Body of pancreas (tissue), 4 donors: ENCODE data around the gene CARD6. TPM values are rescaled to one million over a fixed set of nuclear protein-coding genes. Genes with fewer than 3 reads are reported as not detected.
"Not testable (repeated sequence)": the region's sequence is repeated elsewhere in the genome, so short reads cannot be mapped to it uniquely, and the experiment has no call there.

Experiments
- ATAC-seq: fragments of 150-250 bp; one replicate; pipeline ENCODE4 v1.9.1; 2016
- DNase-seq, 4 donors: peaks; one replicate each; pipeline ENCODE4 v3.0.0-alpha.2; 2019
- H3K27ac ChIP-seq, 4 donors: fragments of 200-600 bp; sonication (generic); 1 replicate in 3 of 4; 2 replicates in 1 of 4; pipeline versions ENCODE4 v1.5.1 to v1.6.1; 2016 to 2019; ENCODE audit warnings: mild to moderate bottlenecking in 1 of 4, mixed read lengths in 1 of 4, moderate library complexity in 1 of 4
- H3K27me3 ChIP-seq, 2 donors: fragments of 200-600 bp; sonication (generic); one replicate each; pipeline ENCODE4 v1.6.0; 2016; ENCODE audit warnings: mild to moderate bottlenecking in 1 of 2
- H3K36me3 ChIP-seq, 2 donors: fragments of 200-600 bp; sonication (generic); replicated peaks in 1 of 2; 2 replicates each; pipeline ENCODE4 v1.5.1; 2016; ENCODE audit warnings: low read depth in 2 of 2; ENCODE audit not compliant: insufficient read depth in 1 of 2
- H3K4me1 ChIP-seq: fragments of 200-600 bp; sonication (generic); one replicate; pipeline ENCODE4 v1.6.0; 2016
- H3K4me3 ChIP-seq, 2 donors: fragments of 200-600 bp; sonication (generic); 1 replicate in 1 of 2; 2 replicates in 1 of 2; pipeline ENCODE4 v1.5.1; 2016 to 2019
- H3K9me3 ChIP-seq, 3 donors: fragments of 200-600 bp; sonication (generic); 1 replicate in 2 of 3; 2 replicates in 1 of 3; pipeline ENCODE4 v1.5.1; 2016
- POLR2A ChIP-seq, 3 donors: fragments of 450-650 bp; IDR thresholded peaks; one replicate each; pipeline ENCODE4 v1.6.1; 2016; ENCODE audit warnings: antibody characterized with exemption in 3 of 3, mild to moderate bottlenecking in 2 of 3
- WGBS, 2 donors: methylation state at CpG; one replicate each; pipeline ENCODE4 v1.1.5; 2017; 5-methylcytosine and 5-hydroxymethylcytosine counted together
- intact Hi-C: fragments of 100-400 bp; cut with DNase I; formaldehyde crosslinking; loops from one replicate; pipeline ENCODE4 v1.15.1; 2023
- total RNA-seq, 2 donors: library from RNA; depleted of rRNA; stranded (reverse); fragments of >200 nt; gene quantifications; one replicate each; pipeline ENCODE4 v1.1.0, GENCODE V29; 2016
- TF ChIP-seq, protein P1 (sequence below), 7 experiments: fragments of 450-650 bp in 4 of 7; fragments of 200-600 bp in 3 of 7; sonication (generic) in 3 of 7; IDR thresholded peaks; one replicate each; pipeline ENCODE4 v1.5.1; 2016 to 2019; ENCODE audit warnings: antibody characterized with exemption in 7 of 7

Gene CARD6
- total RNA-seq, 2 donors from 2014 or later: 5.4 to 5.6 TPM

DNA sequence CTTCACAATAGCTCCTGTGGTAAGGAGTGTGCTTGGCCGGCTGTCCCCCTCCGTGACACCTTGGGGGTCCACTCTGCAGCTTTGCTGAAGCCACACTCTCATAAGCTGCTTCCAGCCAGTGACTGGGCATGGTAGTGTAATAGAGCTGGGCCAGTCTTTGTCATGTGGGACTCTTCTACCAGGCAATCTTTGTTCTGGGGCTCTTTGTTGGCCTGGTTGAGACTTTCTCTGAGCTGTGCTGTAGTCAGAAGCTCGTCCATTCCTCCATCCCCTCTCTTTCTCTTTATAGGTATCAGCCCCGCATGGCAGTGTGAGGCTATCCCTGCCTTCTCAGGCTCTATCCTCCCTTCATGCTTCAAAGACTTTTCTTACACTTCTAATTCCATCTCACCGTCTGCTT is 25.7 kb downstream of the CARD6 start:
- WGBS, 2 donors: 60 to 65% methylated on average over 5 of the region's 5 CpGs
- Histone ChIP-seq H3K27ac (no peak overlapping the region), H3K36me3 (no peaks in the 10 kb centered on the region), H3K4me1 (no peaks in the 10 kb centered on the region), H3K9me3 (no peaks in the 10 kb centered on the region), H3K4me3 (no peak overlapping the region), H3K27me3 (no peaks in the 10 kb centered on the region)
- TF ChIP-seq POLR2A (IDR thresholded peaks at IDR 0.05): no peak
- TF ChIP-seq, protein P1, sequence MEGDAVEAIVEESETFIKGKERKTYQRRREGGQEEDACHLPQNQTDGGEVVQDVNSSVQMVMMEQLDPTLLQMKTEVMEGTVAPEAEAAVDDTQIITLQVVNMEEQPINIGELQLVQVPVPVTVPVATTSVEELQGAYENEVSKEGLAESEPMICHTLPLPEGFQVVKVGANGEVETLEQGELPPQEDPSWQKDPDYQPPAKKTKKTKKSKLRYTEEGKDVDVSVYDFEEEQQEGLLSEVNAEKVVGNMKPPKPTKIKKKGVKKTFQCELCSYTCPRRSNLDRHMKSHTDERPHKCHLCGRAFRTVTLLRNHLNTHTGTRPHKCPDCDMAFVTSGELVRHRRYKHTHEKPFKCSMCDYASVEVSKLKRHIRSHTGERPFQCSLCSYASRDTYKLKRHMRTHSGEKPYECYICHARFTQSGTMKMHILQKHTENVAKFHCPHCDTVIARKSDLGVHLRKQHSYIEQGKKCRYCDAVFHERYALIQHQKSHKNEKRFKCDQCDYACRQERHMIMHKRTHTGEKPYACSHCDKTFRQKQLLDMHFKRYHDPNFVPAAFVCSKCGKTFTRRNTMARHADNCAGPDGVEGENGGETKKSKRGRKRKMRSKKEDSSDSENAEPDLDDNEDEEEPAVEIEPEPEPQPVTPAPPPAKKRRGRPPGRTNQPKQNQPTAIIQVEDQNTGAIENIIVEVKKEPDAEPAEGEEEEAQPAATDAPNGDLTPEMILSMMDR (IDR thresholded peaks at IDR 0.05): no peak
- ATAC-seq: no peak
- no peak for DNase-seq
- intact Hi-C loops: no loop called here

DNA sequence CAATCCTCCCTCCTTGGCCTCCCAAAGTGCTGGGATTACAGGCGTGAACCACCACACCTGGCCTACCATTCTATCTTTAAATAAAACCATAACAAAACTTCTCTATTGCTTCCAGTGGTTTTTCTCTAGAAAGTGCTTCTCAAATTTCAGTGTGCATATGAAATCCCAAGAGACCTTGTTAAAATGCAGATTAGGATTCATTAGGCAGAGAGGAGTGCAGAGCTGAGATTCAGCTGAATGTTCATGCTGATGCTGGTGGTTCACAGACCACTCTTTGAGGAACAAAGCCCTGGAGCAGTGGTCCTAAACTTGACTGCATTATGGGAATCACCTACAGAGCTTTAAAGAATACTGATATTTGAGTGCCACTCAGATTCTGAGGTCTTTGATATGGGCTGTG is 28.2 kb downstream of the CARD6 start:
- Histone ChIP-seq H3K27me3 (no peaks in the 10 kb centered on the region), H3K27ac (no peak overlapping the region), H3K36me3 (no peaks in the 10 kb centered on the region), H3K4me3 (no peak overlapping the region), H3K4me1 (no peaks in the 10 kb centered on the region), H3K9me3 (no peaks in the 10 kb centered on the region)
- intact Hi-C loops: no loop called here
- TF ChIP-seq, protein P1 (IDR thresholded peaks at IDR 0.05): no peak
- no peak for TF ChIP-seq POLR2A (IDR thresholded peaks at IDR 0.05)
- ATAC-seq: no peak
- no peak for DNase-seq
- 100% methylated on average over 1 of the region's 1 CpG for WGBS, 2 donors

DNA sequence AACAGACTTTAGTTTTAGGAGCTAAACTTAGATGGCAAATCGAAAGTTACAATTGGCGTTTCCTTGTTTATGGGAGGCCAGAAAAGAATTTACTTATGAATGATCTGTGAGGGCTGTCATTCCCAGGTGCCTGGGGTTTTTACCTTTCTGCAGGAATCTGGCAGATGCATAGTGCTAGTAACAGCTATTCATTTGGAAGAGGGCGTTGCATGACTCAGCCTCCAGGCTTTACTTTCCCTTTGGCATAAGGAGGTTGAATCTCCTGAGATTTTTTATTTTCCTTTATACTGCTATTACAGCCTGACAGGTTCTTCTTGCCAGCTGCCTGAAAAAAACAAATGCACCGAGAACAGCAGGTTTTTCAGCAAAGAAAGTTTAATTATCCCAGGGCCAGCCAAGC is 30.0 kb downstream of the CARD6 start:
- no peaks in the 10 kb centered on the region for H3K4me1 ChIP-seq
- 54 to 68% methylated on average over 4 of the region's 4 CpGs for WGBS, 2 donors
- H3K36me3 ChIP-seq: no peaks in the 10 kb centered on the region
- H3K27me3 ChIP-seq: no peaks in the 10 kb centered on the region
- intact Hi-C loops: no loop called here
- ATAC-seq (no peak), DNase-seq (no peak)
- TF ChIP-seq, protein P1 (IDR thresholded peaks at IDR 0.05): no peak
- no peak for TF ChIP-seq POLR2A (IDR thresholded peaks at IDR 0.05)
- no peaks in the 10 kb centered on the region for H3K9me3 ChIP-seq
- no peak overlapping the region for H3K4me3 ChIP-seq
- H3K27ac ChIP-seq: no peak overlapping the region

DNA sequence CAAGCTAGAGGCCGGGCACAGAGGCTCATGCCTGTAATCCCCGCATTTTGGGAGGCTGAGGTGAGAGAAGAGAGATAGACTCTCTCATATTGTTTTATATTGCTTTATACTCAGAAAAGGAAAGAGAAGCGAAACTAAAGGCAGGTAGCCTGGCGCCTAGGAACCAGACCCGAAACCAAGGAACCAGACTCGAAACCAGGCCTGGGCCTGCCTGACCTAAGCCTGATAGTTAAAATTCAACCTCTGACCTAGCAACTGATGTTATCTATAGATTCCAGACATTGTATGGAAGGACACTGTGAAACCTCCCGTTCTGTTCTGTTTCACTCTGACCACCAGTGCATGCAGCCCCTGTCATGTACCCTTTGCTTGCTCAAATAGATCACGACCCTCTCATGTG is 31.1 kb downstream of the CARD6 start:
- DNase-seq, intact Hi-C loops: not testable (repeated sequence)

DNA sequence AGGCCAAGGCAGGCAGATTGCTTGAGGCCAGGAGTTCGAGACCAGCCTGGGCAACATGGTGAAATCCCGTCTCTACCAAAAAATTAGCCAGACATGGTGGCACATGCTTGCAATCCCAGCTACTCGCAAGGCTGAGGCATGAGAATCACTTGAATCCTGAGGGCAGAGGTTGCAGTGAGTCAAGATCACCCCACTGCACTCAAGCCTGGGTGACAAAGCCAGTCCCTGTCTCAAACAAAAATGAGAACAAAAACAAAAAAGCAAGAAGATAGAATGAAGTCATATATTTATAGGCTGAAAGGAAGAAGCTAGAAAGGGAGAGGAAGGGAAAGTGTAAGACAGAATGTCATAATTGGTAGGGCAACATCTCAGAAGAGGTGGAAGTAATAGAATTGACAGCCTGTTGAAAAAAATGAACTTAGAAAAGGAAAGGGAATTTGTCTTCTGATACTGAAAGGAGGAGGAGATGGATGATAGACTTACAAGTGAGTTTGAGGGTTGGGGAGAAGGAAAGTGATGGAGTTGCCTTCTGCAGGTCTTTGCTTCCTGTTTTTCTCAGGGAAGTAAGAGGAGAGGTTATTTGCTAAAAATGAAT is 32.2 kb downstream of the CARD6 start:
- no peaks in the 10 kb centered on the region for H3K4me1 ChIP-seq
- TF ChIP-seq, protein P1 (IDR thresholded peaks at IDR 0.05): no peak
- TF ChIP-seq POLR2A (IDR thresholded peaks at IDR 0.05): no peak
- WGBS, 2 donors: 80 to 86% methylated on average over 3 of the region's 3 CpGs
- intact Hi-C loops: no loop called here
- H3K36me3 ChIP-seq: no peaks in the 10 kb centered on the region
- no peak overlapping the region for H3K27ac ChIP-seq
- H3K4me3 ChIP-seq: no peak overlapping the region
- no peaks in the 10 kb centered on the region for H3K9me3 ChIP-seq
- no peak for DNase-seq
- no peaks in the 10 kb centered on the region for H3K27me3 ChIP-seq
- ATAC-seq: no peak

More for the DNA sequence above, 31.1 kb downstream of the CARD6 start:
- ATAC-seq, H3K4me3 ChIP-seq, H3K27me3 ChIP-seq, H3K36me3 ChIP-seq, H3K9me3 ChIP-seq, H3K27ac ChIP-seq, H3K4me1 ChIP-seq: not testable (repeated sequence)
- 83 to 88% methylated on average over 8 of the region's 8 CpGs for WGBS, 2 donors
